Esophagus squamous epithelium (tissue), 5 donors: ENCODE results near the gene PITPNM3. TPM values are rescaled to one million over a fixed set of nuclear protein-coding genes. Genes with fewer than 3 reads are reported as not detected.

Source experiments
- DNase-seq: peaks from one replicate; lab custom pipeline; 2025; lab: John Stamatoyannopoulos, UW
- H3K27ac ChIP-seq, 4 donors: fragments of 200-600 bp; sonication (generic); one replicate each; pipeline ENCODE4 v1.5.1; 2016 to 2019; ENCODE audit warnings: mild to moderate bottlenecking in 1 of 4
- H3K27me3 ChIP-seq, 4 donors: fragments of 200-600 bp; sonication (generic); 1 replicate in 3 of 4; 2 replicates in 1 of 4; pipeline versions ENCODE4 v1.5.1 to v1.6.0; 2017 to 2021; ENCODE audit warnings: antibody characterized with exemption in 1 of 4
- H3K36me3 ChIP-seq, 3 donors: fragments of 200-600 bp; sonication (generic); one replicate each; pipeline ENCODE4 v1.5.1; 2016 to 2019
- H3K4me1 ChIP-seq, 3 donors: fragments of 200-600 bp; sonication (generic); one replicate each; pipeline ENCODE4 v1.5.1; 2017 to 2019
- H3K4me3 ChIP-seq, 4 donors: fragments of 200-600 bp; sonication (generic); 1 replicate in 3 of 4; 2 replicates in 1 of 4; pipeline ENCODE4 v1.5.1; 2016 to 2019; ENCODE audit warnings: mild to moderate bottlenecking in 2 of 4, moderate library complexity in 1 of 4
- H3K9me3 ChIP-seq, 3 donors: fragments of 200-600 bp; sonication (generic); one replicate each; pipeline ENCODE4 v1.5.1; 2016 to 2019
- POLR2A ChIP-seq, 4 donors: fragments of 450-650 bp; IDR thresholded peaks; one replicate each; pipeline ENCODE4 v1.6.1; 2017; ENCODE audit warnings: antibody characterized with exemption in 4 of 4, mild to moderate bottlenecking in 4 of 4, moderate library complexity in 3 of 4
- WGBS, 2 donors: methylation state at CpG; one replicate each; pipeline ENCODE4 v1.1.5; 2018; 5-methylcytosine and 5-hydroxymethylcytosine counted together
- intact Hi-C: fragments of 100-400 bp; cut with DNase I; formaldehyde crosslinking; loops from one replicate; pipeline ENCODE4 v1.15.0; 2022
- total RNA-seq, 4 donors: library from RNA; depleted of rRNA; stranded (reverse); fragments of >200 nt; gene quantifications; one replicate each; pipeline ENCODE4 v1.1.0, GENCODE V29; 2016
- TF ChIP-seq, protein P1 (sequence below), 6 experiments: fragments of 450-650 bp in 4 of 6; fragments of 200-600 bp in 2 of 6; sonication (generic) in 2 of 6; IDR thresholded peaks; one replicate each; pipeline ENCODE4 v1.5.1; 2016 to 2019; ENCODE audit warnings: antibody characterized with exemption in 6 of 6, mild to moderate bottlenecking in 4 of 6, moderate library complexity in 4 of 6
- donor health status: DM: yes; HTN: yes; CAD: no.

Gene PITPNM3
- total RNA-seq, 4 donors from 2014 or later, result 14.0 to 33.4 (median 21.5) TPM

- Histone ChIP-seq H3K4me1 (peaks cover 10 to 34% (median 12%) of the 10 kb centered on the region in 3 donors), H3K4me3 (no peak overlapping the region), H3K9me3 (no peaks in the 10 kb centered on the region), H3K27me3 (no peaks in the 10 kb centered on the region), H3K27ac (peak overlapping the region; percentile 46 to 67 (median 56)), H3K36me3 (peaks cover 0 to 52% (median 0%) of the 10 kb centered on the region in 3 donors)
- DNase-seq, result no peak
- no peak for TF ChIP-seq POLR2A (IDR thresholded peaks at IDR 0.05)
- TF ChIP-seq, protein P1, sequence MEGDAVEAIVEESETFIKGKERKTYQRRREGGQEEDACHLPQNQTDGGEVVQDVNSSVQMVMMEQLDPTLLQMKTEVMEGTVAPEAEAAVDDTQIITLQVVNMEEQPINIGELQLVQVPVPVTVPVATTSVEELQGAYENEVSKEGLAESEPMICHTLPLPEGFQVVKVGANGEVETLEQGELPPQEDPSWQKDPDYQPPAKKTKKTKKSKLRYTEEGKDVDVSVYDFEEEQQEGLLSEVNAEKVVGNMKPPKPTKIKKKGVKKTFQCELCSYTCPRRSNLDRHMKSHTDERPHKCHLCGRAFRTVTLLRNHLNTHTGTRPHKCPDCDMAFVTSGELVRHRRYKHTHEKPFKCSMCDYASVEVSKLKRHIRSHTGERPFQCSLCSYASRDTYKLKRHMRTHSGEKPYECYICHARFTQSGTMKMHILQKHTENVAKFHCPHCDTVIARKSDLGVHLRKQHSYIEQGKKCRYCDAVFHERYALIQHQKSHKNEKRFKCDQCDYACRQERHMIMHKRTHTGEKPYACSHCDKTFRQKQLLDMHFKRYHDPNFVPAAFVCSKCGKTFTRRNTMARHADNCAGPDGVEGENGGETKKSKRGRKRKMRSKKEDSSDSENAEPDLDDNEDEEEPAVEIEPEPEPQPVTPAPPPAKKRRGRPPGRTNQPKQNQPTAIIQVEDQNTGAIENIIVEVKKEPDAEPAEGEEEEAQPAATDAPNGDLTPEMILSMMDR (IDR thresholded peaks at IDR 0.05), result no peak
- 57 to 62% methylated on average over 11 of the region's 14 CpGs for WGBS, 2 donors
- intact Hi-C loops, result no loop called here
Measured at GRCh38 chr17:6456914-6457687, 99.3 kb downstream of the PITPNM3 start.

DNA sequence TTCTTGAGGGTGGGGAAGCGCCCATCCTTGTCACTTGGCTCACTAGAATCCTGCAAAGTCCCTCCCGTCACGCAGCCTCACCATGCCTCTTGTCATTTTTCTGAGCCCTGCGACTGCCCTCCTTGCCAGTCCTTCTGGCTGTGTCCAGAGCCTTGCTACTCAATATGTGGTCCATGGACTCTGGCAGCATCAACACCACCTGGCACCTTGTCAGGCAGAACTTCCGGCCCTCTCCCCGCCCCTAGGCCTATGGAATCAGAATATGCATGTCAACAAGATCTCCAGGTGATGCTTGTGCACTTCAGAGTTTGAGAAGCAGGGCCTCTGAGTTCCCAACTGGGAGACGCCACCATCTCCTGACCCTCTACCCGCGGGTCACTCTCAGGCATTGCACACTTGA, 100.0 kb downstream of the PITPNM3 start:
- intact Hi-C loops, result no loop called here
- WGBS, 2 donors, result 82 to 90% methylated on average over 7 to 9 of the region's 9 CpGs
- DNase-seq, result no peak
- Histone ChIP-seq H3K27me3 (no peaks in the 10 kb centered on the region), H3K9me3 (no peaks in the 10 kb centered on the region), H3K4me1 (peaks cover 10 to 34% (median 12%) of the 10 kb centered on the region in 3 donors), H3K4me3 (no peak overlapping the region), H3K27ac (no peak overlapping the region), H3K36me3 (peaks cover 0 to 47% (median 0%) of the 10 kb centered on the region in 3 donors)
- TF ChIP-seq, protein P1 (IDR thresholded peaks at IDR 0.05), result no peak
- TF ChIP-seq POLR2A (IDR thresholded peaks at IDR 0.05), result no peak

DNA sequence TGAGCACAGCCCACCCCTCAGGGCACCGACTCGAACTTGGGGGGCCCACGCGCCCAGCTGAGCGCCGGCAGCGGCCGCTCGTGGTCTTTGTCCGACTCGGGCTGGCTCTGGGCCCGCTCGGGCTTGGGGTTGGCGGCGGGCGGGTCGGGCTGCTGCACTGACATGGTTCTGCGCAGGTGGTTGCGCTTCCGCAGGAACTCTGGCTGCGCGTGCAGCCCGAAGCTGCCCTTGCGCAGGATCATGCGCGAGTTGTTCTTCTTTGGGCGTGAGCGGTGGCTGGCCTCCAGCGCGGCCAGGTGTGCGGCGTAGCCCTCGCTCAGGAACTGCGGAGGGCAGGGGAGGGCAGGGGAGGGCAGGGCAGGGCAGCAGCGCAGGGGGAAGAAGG, 101.0 kb downstream of the PITPNM3 start:
- WGBS, 2 donors, result no CpG with 5 or more reads among the region's 35 CpGs

DNA sequence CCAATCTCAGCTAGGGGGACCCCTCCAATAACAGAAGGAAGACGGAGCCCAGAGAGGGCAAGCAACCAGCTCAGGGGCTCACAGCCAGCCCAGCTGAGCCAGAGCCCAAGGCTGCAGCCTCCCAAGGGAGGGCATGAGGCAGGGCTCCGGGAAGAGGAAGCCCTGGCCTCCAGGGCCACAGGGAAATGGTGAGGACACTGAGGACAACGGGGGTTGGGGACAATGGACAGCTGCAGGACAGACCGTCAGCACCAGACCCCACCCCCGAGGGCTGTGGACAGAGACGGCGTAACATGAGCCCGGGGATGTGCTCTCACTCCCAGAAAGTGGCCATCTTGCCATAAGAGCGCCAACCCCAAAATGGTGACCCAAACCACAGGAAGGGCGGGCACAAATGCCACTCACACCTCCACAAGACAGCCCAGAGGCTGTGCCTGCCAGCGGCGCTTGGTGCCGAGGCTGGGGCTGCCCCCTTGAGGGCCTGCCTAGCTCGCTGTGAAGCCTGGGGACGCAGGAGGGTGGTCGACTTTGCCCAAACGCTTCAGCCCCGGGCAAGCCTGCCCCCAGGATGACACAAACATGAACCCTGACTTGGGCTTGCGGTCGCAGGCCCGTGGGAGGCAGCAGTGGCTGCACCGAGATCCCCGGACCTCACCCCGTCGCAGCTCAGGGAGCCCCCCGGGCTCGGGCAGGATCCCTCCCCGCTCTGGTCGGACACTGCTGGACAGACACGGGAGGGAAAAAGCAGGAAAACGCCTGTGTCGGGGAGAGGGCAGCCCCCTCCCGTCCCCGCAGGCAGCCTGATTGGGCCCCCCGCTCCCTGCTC, 101.6 kb downstream of the PITPNM3 start:
- Histone ChIP-seq H3K27me3 (no peaks in the 10 kb centered on the region), H3K4me1 (peaks cover 10 to 34% (median 12%) of the 10 kb centered on the region in 3 donors), H3K9me3 (no peaks in the 10 kb centered on the region), H3K27ac (peak overlapping the region in 2 of 4 donors; percentile 12 to 17), H3K36me3 (peaks cover 0 to 40% (median 0%) of the 10 kb centered on the region in 3 donors), H3K4me3 (peak overlapping the region in 2 of 4 donors; percentile 20 to 54)
- no peak for DNase-seq
- TF ChIP-seq, protein P1 (IDR thresholded peaks at IDR 0.05), result no peak
- TF ChIP-seq POLR2A (IDR thresholded peaks at IDR 0.05), result no peak
- 62 to 100% methylated on average over 1 to 10 of the region's 35 CpGs for WGBS, 2 donors
- intact Hi-C loops, result no loop called here

More for the DNA sequence above, 101.0 kb downstream of the PITPNM3 start:
- Histone ChIP-seq H3K27ac (peak overlapping the region in 2 of 4 donors; percentile 12 to 17), H3K36me3 (peaks cover 0 to 41% (median 0%) of the 10 kb centered on the region in 3 donors), H3K27me3 (no peaks in the 10 kb centered on the region), H3K9me3 (no peaks in the 10 kb centered on the region), H3K4me1 (peaks cover 10 to 34% (median 12%) of the 10 kb centered on the region in 3 donors), H3K4me3 (peak overlapping the region in 2 of 4 donors; percentile 20 to 54)
- no peak for TF ChIP-seq POLR2A (IDR thresholded peaks at IDR 0.05)
- TF ChIP-seq, protein P1 (IDR thresholded peaks at IDR 0.05), result no peak
- DNase-seq, result no peak
- intact Hi-C loops, result no loop called here
